Fibroblast of the aortic adventitia (primary cell): ENCODE data around the gene FAM53A. TPM values are rescaled to one million over a fixed set of nuclear protein-coding genes. Genes with fewer than 3 reads are reported as not detected.
"Not testable (repeated sequence)": the region's sequence is repeated elsewhere in the genome, so short reads cannot be mapped to it uniquely, and the experiment has no call there.

Source experiments
- DNase-seq: peaks from one replicate; pipeline ENCODE4 v3.0.0-alpha.2; 2010; ENCODE audit warnings: low read depth
- H3K4me3 ChIP-seq: 2 replicates; pipeline ENCODE4 v1.5.1; 2011; ENCODE audit warnings: low read depth, mild to moderate bottlenecking, control low read depth, low read length, moderate library complexity
- total RNA-seq: library from RNA; depleted of rRNA; stranded (reverse); fragments of >200 nt; gene quantifications from 2 replicates; pipeline ENCODE4 v1.2.3, GENCODE V29; 2012; ENCODE audit warnings: low replicate concordance
- TF ChIP-seq, protein P1 (sequence below): IDR thresholded peaks from 2 replicates; pipeline ENCODE4 v1.5.1; 2011; ENCODE audit warnings: mild to moderate bottlenecking, low read length, control low read depth, inconsistent platforms; ENCODE audit not compliant: insufficient read depth

Gene FAM53A
- total RNA-seq, 1 donor, result 2.5 TPM

DNA sequence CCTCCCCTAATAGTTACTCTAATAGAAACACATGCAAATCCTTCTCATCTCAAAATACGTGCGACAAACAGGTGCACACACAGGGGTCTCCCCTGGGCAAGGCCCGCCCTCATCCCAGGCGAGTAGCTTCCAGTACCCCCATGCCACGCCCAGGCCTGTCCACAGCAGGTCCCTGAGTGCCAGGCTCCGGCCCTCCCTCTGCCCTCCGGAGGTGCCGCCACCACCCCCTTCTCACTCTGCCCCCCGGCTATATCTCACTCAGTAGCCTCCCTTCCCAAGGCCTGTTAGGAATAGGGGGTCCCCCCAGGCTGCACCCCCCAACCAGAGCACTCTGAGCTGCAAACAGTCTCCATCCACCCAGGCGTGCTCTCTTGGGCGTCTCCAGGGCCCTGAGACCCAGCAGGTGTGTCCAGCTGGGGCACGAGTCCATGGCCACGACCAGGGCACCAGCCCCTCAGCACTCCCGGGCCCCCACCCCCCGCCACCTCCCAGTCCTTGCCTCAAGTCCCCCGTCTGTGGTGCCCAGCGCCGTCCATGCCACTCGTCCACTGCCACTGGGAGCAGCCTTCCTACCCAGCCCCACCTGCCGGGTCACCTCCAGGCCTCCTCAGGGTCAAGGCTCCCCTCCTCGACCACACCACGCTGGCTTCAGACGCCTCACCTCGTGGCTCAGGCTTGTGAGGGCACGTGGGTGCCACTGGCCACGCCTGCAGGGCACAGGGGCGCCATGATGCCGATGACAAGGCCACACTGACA is 41.7 kb downstream of the FAM53A start:
- TF ChIP-seq, protein P1, sequence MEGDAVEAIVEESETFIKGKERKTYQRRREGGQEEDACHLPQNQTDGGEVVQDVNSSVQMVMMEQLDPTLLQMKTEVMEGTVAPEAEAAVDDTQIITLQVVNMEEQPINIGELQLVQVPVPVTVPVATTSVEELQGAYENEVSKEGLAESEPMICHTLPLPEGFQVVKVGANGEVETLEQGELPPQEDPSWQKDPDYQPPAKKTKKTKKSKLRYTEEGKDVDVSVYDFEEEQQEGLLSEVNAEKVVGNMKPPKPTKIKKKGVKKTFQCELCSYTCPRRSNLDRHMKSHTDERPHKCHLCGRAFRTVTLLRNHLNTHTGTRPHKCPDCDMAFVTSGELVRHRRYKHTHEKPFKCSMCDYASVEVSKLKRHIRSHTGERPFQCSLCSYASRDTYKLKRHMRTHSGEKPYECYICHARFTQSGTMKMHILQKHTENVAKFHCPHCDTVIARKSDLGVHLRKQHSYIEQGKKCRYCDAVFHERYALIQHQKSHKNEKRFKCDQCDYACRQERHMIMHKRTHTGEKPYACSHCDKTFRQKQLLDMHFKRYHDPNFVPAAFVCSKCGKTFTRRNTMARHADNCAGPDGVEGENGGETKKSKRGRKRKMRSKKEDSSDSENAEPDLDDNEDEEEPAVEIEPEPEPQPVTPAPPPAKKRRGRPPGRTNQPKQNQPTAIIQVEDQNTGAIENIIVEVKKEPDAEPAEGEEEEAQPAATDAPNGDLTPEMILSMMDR, result no peak
- no peak for DNase-seq
- no peak overlapping the region for H3K4me3 ChIP-seq

DNA sequence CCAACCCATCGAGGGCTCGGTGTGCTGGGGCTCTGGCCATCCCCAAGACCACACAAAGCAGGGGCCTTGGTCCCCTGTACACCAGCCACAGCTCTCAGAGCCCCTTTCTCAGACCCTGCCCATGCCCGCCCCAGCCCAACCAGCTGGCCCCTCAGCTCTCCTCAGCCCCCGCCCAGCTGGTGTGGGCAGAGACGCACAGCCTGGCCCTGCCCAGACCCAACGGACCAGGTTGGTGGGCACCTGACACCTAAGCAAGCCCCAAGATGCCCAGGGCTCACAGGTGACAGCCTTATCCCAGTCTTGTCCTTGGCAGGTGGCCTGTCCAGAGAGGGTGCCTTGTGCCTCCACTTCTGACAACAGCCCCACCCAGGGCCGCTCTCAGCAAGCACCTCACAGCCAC is 42.4 kb downstream of the FAM53A start:
- TF ChIP-seq, protein P1, result no peak
- no peak for DNase-seq
- no peak overlapping the region for H3K4me3 ChIP-seq

DNA sequence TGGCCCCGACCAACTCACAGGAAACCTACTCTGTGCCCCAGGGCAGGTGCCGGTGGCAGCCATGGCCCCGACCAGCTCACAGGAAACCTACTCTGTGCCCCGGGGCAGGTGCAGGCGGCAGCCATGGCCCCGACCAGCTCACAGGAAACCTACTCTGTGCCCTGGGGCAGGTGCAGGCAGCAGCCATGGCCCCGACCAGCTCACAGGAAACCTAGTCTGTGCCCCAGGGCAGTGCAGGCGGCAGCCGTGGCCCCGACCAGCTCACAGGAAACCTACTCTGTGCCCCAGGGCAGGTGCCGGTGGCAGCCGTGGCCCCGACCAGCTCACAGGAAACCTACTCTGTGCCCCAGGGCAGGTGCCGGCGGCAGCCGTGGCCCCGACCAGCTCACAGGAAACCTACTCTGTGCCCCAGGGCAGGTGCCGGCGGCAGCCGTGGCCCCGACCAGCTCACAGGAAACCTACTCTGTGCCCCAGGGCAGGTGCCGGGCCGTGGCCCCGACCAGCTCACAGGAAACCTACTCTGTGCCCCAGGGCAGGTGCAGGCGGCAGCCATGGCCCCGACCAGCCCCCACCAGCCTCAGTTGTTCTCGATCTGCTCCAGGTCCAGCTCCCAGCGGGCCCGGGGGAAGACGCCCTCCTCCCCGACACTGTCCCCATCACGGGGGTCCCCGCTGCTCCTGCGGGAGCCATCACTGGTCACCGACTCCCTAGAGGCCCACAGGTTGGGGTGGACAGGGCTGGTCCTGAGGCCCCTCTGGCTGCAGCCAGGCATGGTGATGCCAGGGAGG is 43.2 kb downstream of the FAM53A start:
- H3K4me3 ChIP-seq, DNase-seq: not testable (repeated sequence)

DNA sequence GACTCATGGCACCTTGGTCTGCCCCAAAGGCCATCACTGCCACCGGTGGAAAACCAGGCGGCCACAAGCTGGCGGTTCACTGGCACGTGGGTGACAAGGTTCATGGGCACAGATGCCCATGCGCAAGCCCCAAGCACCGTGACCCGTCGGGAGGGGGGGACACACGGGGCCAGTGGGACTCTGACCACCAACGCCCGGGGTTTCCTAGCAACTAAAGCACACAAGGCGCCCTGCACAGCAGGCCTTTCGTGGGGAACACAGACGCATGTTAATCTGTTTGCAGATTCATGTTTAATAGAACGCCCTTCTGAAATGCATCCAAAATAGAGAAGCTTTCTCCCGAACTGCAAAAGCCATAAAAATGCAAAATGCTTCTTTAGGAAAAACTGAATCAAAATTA is 43.9 kb downstream of the FAM53A start:
- DNase-seq, result no peak
- TF ChIP-seq, protein P1, result no peak
- no peak overlapping the region for H3K4me3 ChIP-seq

DNA sequence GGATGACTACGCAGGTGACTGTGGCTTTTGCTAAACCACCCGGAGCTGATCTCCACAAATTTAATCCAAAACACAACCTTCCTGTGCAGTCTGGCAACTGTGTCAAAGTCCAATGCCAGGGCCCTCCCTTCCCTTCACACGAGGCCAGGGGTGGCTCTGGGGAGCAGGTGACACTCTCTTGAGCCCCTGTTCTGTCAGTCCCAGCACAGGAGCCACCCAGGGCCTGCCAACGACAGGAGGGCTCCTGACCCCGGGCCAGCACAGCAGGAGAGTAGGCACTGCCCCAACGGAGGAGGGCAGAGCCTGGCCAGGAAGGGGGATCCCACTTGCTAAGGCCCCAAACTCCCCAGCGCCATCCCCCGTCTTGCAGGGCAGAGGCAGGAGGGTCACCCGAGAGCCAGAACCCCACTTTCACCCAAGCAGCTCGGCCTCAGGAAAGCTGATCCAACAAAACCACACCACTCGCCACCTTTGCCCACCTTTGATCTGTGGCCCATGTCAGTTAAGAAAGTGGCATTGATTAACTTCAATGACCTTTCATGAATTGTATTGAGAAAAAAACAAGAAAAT is 44.7 kb downstream of the FAM53A start:
- no peak overlapping the region for H3K4me3 ChIP-seq
- TF ChIP-seq, protein P1, result no peak
- DNase-seq, result no peak

DNA sequence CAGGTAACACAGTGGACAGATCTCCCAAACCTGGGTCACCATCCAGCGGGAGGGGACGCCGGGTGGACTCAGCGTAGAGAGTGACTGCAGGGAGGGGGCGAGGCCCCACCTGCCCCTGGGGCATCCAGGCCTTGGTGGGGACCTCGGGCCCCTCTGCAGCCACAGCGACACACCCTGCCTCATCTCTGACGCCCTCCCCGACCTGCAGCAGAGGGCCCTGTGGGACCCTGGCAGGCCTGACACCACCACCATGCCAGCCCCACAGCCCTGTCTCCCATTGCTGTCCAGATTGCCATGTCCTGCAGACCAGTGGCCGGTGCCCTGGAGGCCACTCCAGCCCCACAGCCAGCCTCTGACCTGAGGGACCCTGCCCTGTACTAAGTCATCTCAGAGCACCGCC is 45.2 kb downstream of the FAM53A start:
- no peak for DNase-seq
- TF ChIP-seq, protein P1, result no peak
- no peak overlapping the region for H3K4me3 ChIP-seq

DNA sequence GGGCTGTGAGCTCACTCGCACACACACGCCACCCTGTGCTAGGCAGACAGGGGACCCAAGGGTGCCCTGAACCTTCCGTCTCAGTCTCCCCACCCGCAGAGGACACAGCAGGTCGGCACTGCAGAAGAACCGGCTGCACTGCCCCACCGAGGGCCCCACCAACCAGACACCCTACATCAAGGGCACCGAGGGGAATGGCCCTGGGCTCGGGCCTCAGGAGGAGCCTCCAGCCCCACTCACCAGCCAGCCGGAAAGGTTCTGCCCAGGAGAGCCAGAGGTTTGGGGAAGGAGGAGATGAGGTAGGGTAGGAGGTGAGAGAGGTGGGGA is 45.9 kb downstream of the FAM53A start:
- TF ChIP-seq, protein P1, result no peak
- H3K4me3 ChIP-seq, result no peak overlapping the region
- no peak for DNase-seq
